Measurements from ENCODE around the gene PRXL2C.
"Not testable (repeated sequence)": the region's sequence is repeated elsewhere in the genome, so short reads cannot be mapped to it uniquely, and the experiment has no call there.

Gene PRXL2C, protein sequence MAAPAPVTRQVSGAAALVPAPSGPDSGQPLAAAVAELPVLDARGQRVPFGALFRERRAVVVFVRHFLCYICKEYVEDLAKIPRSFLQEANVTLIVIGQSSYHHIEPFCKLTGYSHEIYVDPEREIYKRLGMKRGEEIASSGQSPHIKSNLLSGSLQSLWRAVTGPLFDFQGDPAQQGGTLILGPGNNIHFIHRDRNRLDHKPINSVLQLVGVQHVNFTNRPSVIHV

DNA sequence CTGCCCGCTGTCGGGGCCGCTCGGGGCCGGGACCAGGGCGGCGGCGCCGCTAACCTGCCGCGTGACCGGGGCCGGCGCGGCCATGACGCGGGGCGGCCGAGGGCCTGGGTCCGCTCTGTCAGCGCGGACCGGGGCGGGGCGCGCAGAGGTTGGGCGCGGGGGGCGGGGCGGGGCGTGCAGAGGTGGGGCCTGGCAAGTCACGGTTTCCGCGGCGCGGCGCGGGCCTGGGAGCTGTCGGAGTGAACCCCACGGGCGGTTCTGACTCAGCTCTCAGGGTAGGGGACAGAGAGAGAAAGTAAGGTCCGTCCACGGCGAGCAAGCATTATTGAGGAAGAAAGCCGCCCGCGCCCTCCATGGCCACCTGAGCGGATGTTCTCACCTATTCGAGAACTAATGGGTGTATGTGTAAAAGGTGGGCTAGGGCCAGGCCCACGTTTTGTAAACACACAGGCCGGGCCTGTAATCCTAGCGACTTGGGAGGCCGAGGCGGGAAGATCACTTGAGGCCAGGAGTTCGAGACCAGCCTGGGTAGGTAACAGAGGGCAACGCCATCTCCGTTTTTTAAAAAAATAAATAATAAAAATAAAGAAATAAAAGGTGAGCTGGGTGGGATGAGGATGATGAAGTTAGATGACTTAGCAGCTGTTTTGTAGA is at the start of gene PRXL2C:
Gene PRXL2C, minus strand, starts transcription at position 120 of the 654 bp plus-strand sequence. Its CDS starts 36 bp downstream, at position 84.
- H3K4me3 ChIP-seq (replicated peaks; ENCODE audit: low read depth, low read length) = peak within 1 kb of the TSS; percentile 74
- TF ChIP-seq, protein P1, sequence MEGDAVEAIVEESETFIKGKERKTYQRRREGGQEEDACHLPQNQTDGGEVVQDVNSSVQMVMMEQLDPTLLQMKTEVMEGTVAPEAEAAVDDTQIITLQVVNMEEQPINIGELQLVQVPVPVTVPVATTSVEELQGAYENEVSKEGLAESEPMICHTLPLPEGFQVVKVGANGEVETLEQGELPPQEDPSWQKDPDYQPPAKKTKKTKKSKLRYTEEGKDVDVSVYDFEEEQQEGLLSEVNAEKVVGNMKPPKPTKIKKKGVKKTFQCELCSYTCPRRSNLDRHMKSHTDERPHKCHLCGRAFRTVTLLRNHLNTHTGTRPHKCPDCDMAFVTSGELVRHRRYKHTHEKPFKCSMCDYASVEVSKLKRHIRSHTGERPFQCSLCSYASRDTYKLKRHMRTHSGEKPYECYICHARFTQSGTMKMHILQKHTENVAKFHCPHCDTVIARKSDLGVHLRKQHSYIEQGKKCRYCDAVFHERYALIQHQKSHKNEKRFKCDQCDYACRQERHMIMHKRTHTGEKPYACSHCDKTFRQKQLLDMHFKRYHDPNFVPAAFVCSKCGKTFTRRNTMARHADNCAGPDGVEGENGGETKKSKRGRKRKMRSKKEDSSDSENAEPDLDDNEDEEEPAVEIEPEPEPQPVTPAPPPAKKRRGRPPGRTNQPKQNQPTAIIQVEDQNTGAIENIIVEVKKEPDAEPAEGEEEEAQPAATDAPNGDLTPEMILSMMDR (IDR thresholded peaks at IDR 0.05; ENCODE audit: low read length, missing control alignments) = no peak
- DNase-seq (ENCODE audit: low read depth) = peak; percentile 63

DNA sequence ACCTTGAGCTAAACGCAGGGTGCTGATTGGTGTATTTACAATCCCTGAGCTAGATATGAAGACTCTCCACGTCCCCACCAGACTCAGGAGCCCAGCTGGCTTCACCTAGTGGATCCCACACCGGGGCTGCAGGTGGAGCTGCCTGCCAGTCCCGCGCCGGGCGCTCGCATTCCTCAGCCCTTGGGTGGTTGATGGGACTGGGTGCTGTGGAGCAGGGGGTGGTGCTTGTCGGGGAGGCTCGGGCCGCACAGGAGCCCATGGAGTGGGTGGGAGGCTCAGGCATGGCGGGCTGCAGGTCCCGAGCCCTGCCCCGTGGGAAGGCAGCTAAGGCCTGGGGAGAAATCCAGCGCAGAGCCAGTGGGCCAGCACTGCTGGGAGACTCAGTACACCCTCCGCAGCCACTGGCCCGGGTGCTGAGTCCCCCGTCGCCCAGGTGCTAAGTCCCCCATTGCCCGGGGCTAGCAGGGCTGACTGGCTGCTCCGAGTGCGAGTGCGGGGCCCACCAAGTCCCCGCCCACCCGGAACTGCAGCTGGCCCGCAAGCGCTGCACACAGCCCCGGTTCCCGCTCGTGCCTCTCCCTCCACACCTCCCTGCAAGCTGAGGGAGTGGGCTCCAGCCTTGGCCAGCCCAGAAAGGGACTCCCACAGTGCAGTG is 45.7 kb upstream of the PRXL2C start:
- not testable (repeated sequence) for H3K4me3 ChIP-seq (replicated peaks; ENCODE audit: low read depth, low read length); DNase-seq (ENCODE audit: low read depth)

DNA sequence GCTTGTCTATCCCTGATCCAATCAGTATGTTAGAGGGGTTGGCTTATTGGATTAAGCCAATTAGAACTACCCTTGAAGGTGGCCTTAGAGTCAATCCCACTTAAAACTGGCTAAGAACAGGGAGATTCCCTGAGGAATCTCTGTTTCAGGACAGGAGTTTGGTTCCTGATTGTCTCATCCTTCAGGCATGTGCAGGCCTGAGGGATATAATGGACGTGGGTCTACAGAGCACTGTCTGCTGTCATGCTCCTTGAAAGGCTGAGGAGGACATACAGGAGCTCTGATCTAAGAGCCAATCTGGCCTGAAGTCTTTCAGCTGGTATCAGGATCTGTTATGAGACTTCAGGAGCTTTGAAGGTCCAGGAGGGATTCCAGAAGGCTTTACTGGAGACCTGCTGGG is 36.2 kb upstream of the PRXL2C start:
- TF ChIP-seq, protein P1 (IDR thresholded peaks at IDR 0.05; ENCODE audit: low read length, missing control alignments) = no peak
- DNase-seq (ENCODE audit: low read depth) = no peak
- H3K4me3 ChIP-seq (replicated peaks; ENCODE audit: low read depth, low read length) = no peak overlapping the region

DNA sequence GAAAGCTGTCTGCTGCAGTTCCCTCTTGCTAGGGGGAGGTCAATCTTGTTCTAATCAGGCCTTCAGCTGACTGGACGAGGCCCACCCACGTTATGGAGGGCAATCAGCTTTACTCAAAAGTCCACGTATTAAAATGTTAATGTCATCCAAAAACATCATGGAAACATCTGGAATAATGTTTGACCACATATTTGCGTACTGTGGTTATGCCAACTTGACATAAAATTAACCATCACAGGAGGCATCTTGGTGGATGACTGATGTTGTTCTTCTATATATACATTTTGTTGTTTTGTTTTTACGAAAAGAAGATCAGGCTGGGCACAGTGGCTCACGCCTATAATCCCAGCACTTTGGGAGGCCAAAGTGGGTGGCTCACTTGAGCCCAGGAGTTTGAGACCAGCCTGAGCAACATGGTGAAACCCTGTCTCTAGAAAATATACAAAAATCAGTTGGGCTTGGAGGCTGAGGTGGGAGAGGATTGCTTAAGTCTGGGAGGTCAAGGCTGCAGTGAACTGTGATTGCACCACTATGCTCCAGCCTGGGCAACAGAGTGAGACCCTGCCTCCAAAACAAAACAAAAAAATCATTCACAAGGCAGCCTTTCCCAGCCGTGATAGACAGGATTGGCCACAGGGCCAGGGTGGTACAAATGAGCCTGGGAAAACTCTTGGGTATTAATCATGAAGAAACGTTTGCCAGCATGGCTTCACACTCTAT is 33.8 kb upstream of the PRXL2C start:
- H3K4me3 ChIP-seq (replicated peaks; ENCODE audit: low read depth, low read length) = no peak overlapping the region
- DNase-seq (ENCODE audit: low read depth) = no peak
- TF ChIP-seq, protein P1 (IDR thresholded peaks at IDR 0.05; ENCODE audit: low read length, missing control alignments) = no peak

DNA sequence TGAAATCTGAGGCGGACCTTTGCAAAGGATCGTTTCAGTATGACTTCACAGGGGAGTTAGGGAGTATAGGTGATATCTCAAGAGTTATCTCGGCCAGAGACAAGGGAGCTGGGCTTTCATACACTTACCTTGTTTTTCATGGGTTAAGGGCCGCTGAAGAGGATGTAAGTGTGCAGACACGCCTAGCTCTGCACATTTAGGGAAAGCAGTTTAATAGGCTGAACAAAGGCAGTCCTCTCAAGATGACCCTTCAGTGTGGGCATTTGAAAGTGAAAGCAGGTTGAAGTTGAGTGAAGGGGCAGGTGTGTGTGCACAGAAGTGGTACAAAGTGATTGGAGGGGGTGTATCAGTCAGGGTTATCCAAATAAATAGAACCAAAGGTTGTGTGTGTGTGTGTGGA is 33.1 kb upstream of the PRXL2C start:
- TF ChIP-seq, protein P1 (IDR thresholded peaks at IDR 0.05; ENCODE audit: low read length, missing control alignments) = no peak
- no peak overlapping the region for H3K4me3 ChIP-seq (replicated peaks; ENCODE audit: low read depth, low read length)
- DNase-seq (ENCODE audit: low read depth) = no peak

DNA sequence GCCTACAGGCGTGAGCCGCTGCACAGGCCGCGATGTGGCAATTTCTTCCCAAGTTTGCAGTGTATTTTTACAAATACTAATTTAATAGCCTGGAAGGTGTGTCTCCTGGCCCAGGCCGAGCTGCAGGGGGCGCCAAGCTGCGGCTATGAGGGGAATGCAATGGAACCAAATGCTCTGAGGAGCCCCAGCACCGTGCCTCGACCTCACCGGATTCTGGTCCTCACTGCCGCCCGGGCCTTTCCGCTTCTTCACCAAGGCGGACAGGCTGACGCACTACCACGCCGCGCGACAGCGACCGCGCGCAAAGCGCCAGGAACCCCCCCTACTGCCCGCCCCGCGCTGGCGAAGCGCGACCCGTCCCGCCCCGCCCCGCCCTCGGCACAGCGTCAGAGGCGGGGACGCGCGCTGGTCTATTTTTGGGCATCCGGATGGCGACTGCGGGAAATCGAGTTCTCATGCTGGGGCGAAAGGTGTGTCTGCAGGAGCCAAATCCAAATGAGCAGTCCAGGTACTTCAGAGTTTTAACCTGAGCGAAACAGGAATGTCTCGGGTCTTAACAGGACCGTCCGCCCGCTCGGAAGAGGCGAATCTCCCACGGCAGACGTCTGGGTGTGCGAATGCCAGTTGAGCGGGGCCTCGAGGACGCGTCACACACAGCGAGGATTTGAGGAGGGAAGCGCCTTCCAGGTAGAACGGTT is 31.7 kb upstream of the PRXL2C start:
- DNase-seq (ENCODE audit: low read depth) = peak; percentile 76
- TF ChIP-seq, protein P1 (IDR thresholded peaks at IDR 0.05; ENCODE audit: low read length, missing control alignments) = peak; percentile 64
- peak overlapping the region; percentile 58 for H3K4me3 ChIP-seq (replicated peaks; ENCODE audit: low read depth, low read length)

Measured in fibroblast of pulmonary artery (primary cell).